Choroid plexus epithelial cell (primary cell): ENCODE data around the gene ROCK2.

ENCODE experiments used
- DNase-seq: peaks from one replicate; pipeline ENCODE4 v3.0.0-alpha.2; 2010; ENCODE audit warnings: low read depth
- H3K4me3 ChIP-seq: 2 replicates; pipeline ENCODE4 v1.5.1; 2011; ENCODE audit warnings: low read depth, mild to moderate bottlenecking, control low read depth, low read length, moderate library complexity
- CTCF ChIP-seq: conservative IDR thresholded peaks from 2 replicates; pipeline ENCODE4 v1.5.1; 2011; ENCODE audit warnings: low read depth, mild to moderate bottlenecking, control low read depth, inconsistent platforms, low read length, moderate library complexity

Gene ROCK2

GRCh38 chr2:11131166-11131920 is 213.1 kb downstream of the ROCK2 start:
- TF ChIP-seq CTCF, result no peak
- no peak overlapping the region for H3K4me3 ChIP-seq
- DNase-seq, result no peak
